H4 (cell line): ENCODE data around the gene GALNT17. TPM values are rescaled to one million over a fixed set of nuclear protein-coding genes. Genes with fewer than 3 reads are reported as not detected.
A peak's percentile ranks its signal among the peaks of the same experiment; 100 is the strongest.
"Not testable (repeated sequence)": the region's sequence is repeated elsewhere in the genome, so short reads cannot be mapped to it uniquely, and the experiment has no call there.

Experiments
- DNase-seq: peaks from one replicate; pipeline ENCODE4 v3.0.0-alpha.2; 2015; ENCODE audit warnings: low spot score
- total RNA-seq: library from RNA; depleted of rRNA; stranded (reverse); fragments of >200 nt; shearing (Covaris generic); gene quantifications from 2 replicates; pipeline ENCODE4 v1.2.3, GENCODE V29; 2014

Gene GALNT17
- total RNA-seq, 1 experiment from 2014 or later = 0.70 TPM

DNA sequence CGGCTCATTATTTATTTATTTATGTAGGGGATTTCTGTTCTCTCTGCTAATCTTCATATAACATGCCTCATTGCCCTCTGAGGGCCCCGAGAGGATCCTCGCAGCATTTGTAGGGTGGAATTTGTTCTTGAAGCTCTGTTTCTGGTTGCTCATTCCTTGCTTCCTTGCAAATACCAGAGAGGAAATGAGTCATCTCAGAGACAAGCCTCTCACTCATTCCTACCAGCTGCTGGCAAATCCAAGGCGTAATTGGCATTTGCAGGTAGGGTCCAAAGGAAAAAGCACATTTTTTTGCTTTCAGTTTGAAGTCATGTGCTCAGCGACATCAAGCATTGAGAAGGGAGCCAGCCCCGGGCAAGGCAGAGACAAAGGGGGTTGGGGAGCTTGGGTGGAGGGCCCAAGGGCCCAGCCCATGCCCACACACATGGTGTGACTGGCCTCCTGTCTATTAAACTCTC, 501.6 kb downstream of the GALNT17 start:
- DNase-seq = peak; percentile 98

DNA sequence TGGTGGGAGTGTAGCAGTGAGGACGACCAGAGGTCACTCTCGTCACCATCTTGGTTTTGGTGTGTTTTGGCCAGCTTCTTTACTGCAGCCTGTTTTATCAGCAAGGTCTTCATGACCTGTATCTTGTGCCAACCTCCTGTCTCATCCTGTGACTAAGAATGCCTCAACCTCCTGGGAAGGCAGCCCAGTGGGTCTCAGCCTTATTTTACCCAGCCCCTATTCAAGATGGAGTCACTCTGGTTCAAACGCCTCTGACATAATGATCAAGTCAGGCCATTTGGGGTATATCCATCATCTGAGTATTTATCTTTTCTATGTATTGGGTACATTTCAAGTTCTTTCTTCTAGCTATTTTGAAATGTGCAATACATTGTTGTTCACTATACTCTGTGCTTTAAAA, 503.9 kb downstream of the GALNT17 start:
- not testable (repeated sequence) for DNase-seq

DNA sequence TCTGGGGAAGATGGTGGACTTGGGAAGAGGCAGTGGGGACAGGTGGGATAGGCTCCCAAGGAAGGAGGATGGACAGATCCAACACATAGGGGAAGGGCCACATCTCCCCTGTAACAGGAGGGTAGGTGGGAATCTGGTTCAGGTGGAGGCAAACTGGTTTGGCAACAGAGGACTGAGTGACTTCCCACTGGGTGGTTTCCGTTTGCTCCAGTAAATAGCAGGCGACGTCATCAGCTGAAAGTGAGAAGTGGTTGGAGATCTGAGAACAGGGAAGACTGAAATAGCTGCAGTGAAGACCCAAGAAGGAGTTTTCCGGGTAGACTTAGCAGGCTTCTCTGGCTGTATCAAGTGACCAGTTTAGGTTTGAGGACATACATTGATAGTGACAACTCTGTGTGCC, 504.4 kb downstream of the GALNT17 start:
- peak; percentile 66 for DNase-seq

DNA sequence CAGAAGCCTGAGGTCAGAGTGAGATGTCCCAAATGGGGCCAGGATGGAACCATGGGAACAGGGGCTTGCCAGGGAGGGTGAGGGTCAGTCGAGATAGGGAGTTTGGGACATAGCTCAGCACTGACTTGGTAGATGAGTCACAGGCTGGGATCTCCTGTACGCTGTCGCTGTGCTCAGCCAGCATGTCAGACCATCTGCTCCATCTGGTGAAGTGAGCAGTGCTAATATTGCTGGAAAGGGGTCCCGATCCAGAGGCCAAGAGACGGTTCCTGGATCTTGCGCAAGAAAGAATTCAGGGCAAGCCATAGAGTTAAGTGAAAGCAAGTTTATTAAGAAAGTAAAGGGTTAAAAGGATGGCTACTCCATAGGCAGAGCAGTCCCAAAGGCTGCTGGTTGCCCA, 505.6 kb downstream of the GALNT17 start:
- peak; percentile 34 for DNase-seq

DNA sequence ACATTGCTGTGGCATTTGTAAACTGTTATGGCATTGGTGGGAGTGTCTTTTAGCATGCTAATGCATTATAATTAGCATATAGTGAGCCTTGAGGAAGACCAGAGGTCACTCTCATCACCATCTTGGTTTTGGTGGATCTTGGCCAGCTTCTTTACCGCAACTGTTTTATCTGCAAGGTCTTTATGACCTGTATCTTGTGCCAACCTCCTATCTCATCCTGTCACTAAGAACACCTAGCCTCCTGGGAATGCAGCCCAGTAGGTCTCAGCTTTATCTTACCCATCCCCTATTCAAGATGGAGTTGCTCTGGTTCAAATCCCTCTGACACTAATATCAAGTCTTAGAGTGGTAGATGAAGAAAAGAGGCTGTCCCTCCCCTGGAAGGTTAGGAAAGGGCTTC, 506.2 kb downstream of the GALNT17 start:
- no peak for DNase-seq

DNA sequence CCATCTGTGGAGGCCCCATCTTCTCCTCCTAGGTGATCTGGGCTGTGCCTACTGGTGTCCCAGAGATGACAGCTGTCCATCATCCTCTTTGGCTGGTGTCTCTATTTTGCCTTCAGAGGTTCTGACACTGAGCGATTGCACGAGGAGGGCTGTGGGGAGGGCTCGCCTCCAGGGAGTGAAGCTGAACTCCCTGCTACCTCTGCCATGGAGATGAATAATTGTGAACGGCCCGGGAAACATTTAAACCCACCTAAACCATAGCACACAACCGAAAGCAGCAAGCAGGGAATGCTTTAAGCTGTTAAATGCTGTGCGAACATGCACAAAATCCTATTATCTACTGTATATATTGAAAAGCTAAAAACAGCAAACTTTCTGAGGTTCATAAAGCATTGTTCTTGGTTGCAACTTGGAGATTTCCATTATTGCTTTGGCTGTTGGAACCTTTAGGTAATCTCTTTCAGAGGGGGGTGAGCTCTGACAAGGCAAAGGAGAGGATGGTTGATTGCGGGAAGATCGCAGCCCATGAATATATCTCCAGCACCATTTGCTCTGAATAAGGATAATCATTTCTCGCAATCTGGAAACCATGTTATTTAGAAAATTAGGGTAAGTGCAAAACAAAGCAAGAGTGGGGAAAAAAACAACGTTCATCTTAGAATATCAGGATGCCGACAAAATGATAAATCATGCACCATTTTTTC, 507.6 kb downstream of the GALNT17 start:
- no peak for DNase-seq

DNA sequence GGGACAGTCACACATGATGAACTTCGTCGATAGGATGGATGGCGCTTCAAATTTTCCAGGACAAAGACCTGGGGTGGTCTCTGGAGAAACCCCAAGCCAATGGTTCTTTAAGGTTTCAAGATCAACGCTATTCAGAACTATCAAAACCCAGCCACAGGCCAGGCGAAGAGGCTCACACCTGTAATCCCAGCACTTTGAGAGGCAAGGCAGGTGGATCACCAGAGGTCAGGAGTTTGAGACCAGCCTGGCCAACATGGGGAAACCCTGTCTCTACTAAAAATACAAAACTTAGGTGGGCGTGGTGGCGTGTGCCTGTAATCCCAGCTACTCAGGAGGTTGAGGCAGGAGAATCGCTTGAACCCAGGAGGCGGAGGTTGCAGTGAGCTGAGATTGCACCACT, 511.1 kb downstream of the GALNT17 start:
- DNase-seq = not testable (repeated sequence)

DNA sequence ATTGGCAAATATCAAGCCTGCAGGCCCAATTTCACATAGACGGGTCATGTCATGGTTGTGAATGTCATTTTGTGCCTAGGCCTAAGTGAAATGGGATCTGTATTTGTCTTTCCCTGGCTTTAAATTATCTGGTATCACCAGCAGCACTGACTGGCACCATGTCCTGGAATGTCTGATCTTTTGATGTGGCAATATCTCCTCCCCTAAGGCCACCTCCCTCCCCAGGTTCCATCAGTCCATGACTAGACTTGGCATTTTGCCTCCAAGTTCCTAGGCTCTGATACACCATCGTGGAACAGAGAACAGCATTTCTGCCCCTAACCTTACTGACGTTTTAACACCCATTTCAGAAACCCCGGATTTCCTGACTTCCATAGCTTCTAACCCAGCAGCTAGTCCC, 513.9 kb downstream of the GALNT17 start:
- no peak for DNase-seq

DNA sequence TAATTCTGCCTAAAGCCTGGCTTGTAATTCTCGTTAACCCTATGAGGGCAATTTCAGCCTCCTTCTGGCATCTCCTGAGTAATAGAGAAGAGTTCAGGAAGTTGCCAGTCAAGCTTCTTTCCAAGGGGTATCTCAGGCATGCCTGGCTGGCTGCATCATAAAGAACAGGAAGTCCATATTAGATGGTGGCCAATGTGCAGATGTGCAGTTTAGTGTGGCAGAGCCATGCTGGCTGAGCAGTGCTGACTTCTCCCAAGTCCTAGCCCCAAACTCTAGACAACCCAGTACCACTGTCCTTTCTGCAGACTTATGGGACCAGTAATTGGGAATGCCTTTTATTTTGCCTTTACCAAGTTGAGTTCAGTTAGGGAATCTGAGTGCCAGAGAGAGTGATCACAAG, 517.9 kb downstream of the GALNT17 start:
- no peak for DNase-seq

DNA sequence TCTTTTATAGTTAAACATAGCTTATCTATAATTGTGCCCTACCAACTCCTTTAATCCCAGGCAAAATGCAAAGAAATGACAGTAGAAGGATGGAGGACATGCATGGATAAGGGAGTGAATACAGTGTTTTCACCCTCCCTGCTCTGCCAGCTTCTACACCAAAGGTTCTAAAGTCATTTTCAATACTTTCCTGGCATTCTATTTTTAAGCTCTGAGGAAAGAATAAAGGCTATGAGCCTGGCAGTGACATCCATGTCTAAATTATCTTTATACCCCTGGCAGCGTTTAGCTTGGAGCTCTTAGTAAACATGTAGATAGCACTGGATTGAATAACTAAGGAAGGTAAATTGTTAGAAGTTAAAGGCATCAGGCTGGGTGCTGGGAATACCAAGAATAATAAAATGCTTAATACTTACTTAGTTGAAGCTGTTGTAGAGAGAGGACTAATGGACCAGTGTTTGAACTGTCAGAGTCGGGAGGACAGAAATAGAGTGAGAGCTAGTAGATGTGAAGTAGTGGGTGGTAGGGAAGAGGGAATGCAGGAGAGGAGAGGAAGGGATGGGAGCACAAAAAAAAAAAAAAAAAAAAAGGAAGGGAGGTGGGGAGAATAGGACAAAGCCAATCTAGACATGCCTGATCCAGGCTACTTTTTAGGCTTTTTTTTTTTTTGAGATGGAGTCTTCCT, 518.9 kb downstream of the GALNT17 start:
- no peak for DNase-seq

DNA sequence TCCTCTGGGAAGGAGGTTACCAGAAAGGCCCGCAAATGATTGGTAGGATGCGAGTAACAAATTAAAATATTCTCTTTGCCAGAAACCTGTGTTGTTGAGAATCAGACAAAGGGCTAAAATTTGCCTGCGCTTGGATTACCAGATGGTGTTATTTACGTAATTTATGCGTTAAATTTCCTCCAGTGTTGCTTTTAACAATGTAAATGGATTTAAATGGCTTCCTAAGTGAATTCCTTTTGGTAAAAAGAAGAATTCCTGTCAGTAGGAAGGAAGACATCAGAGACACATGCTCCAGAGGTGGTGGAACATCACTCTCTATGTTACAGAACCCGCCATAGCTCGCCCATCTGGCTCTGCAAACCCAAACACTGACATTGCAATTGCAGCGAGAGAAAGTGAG, 520.6 kb downstream of the GALNT17 start:
- no peak for DNase-seq

DNA sequence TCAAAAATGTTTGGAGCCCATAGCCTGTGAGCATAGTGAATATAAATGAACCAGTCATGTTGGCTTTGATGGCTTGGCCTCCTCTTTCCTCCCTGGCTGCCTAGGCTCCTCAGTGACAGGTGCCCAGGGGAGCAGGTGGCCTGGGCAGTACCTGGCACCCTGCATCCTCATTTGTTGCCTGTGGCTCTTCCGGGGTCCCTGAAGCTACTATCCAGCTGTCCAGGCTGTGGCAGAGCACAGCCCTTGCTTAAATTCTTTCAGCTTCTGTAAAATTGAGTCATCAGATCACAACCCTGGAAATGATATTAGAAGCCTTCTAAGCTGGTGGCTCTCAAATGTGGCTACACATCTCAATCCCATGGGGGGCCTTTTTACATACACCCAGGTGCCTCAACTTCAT, 525.4 kb downstream of the GALNT17 start:
- no peak for DNase-seq

DNA sequence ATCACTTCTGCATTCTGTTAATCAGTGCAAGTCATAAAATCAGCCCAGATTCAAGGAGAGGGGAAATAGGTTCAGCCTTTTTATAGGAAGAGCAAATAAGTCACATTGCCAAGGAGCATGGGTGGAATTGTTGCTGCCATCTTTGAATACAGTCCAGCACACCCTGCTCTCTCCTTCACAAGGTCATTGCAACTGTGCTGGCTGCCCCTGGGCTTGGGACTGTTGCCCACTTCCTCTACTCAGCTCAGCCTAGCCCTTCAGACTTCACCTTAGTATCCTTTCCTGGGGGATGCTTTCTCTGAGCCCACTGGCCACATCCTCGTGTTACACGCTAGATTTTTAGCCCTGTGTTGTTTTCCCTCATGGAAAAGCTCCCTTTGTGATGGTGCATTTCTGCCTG, 527.7 kb downstream of the GALNT17 start:
- no peak for DNase-seq

DNA sequence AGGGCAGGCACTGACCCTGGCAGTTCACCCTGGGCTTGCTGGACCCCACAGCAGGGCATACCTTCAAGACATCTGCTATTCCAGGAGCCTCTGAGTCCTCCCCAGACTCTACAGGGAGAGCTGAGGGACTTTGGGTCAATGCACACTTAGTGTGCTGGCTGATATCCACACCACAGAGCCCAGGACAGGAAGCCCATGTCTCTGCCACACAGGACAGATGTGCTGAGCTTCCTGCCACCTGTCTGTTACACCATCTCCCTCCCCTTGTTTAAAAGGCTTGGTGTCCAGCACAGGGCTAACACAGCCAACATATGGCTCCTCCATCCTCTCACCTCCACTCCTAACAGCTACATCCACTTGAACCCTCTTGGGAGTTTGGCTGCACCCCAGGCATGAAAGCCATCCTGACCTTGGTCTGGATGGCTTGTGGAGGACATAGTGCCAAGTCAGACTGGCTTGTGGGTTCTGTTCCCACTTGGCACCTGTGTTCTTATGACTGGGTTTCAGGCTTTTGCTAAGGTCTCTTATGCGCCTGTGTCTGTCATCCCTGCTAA, 529.8 kb downstream of the GALNT17 start:
- DNase-seq = no peak

DNA sequence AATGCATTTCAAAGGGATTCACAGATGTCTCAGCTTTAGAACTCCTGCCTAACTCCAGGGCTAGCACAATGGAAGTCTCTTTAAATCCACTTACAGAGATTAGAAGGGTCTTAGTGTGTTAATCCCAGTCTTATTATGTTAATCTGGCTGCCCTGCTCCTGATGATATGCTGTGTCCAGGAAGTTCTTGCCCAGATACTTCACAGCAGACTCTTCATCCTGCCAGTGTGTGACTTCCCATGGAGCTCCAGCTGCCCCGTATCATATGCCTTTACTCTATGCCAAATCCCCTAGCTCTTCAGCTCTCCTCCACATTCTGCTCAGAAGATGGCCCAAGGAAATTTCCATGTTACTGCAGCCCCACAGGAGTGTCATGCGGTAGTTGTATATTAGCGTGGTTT, 533.8 kb downstream of the GALNT17 start:
- no peak for DNase-seq

DNA sequence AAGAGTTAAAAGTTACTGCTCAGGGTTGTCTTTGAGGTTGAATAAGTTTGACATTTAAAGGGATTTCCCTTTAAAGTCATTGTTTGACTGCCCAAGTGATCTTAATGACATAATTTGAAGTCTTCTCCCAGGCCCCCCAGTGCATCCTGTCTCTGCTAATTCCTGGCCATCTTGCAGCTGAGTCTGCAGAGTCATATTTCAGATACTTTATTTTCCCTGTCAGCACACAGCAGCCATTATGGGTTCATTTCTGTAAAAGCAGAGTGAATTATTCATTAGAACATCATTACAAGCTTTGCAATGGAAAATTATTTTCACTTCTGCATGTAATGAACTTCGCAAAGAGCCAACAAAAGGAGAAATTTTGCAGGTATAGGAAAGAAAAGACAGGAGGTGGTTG, 536.6 kb downstream of the GALNT17 start:
- DNase-seq = no peak

DNA sequence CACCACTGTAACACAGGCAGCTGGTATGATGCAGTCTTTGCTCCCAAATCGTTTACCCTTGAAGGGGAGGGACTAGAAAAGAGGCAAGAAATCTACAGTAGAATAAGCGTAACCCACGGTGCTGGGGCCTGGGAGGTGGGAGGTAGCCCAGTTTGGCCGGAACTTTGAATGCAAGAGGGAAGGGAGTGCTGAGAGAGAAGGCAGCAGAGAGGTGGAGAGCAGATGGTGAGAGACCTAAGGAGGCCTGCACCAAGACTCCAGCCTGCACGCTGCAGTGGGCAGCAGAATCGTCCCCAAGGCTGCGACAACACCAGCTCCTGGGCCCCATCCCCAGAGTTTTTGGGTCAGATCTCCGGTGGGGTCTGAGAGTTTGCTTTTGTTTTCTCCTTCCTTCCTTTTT, 547.5 kb downstream of the GALNT17 start:
- DNase-seq = no peak

DNA sequence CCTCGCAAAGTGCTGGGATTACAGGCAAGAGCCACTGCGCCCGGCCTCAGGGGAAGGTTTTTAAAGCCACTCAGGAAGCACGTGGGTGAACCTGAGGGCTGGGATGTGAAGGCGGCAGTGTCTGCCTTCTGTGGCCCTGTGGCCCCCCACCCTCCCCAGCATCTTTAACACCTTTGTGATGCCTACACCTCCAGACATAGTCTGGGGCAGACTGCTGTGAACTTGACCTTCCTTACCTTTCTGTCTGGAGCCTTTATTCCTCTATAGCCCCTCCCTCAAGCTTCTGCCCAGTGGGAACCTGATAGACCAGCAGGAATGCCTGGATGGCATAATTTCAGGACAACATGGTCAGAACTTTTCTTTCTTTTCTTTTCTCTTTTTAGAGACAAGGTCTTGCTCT, 550.2 kb downstream of the GALNT17 start:
- DNase-seq = no peak

DNA sequence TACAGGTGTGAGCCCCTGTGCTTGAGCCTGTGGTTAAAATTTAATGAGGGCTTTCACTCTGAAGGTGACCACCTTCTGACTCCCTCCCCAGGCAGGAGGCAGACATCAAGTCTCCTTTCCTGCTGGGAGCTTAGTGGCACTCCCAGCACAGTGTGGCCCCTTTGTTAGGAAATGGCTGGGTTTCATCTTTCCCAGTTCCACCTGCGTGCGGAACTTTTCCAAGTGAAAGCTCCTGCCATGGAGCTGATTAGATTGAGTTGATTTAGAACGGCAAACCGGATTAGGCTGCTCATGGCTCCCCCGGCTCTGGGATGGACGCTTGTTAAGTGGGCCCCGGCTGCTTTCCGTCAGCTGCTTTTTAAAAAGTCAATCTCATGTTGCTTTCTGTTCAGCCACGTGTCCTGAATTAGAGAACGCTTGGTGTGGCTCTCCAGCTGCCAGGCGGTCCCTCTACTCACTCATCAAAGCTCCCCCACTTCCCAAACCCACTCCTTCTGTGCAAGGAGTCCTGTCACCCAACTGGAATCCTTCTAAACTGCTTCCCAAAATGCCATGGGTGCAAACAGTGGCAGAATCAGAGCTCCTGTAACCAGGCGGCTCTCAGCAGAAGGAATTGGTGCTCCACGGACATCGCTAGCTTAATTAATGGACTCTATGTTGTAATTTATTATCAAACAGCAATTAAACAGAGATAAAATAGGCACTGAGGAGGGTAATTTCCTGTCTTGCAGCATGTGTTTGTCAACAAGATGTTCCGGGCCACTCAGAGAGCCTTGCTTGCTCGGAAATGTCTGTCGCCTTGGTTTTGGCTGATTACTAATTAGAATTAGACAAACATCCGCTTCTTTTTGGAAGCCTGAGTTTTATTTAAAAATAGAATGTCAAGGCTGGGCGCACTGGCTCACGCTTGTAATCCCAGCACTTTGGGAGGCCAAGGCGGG, 551.2 kb downstream of the GALNT17 start:
- DNase-seq = no peak

DNA sequence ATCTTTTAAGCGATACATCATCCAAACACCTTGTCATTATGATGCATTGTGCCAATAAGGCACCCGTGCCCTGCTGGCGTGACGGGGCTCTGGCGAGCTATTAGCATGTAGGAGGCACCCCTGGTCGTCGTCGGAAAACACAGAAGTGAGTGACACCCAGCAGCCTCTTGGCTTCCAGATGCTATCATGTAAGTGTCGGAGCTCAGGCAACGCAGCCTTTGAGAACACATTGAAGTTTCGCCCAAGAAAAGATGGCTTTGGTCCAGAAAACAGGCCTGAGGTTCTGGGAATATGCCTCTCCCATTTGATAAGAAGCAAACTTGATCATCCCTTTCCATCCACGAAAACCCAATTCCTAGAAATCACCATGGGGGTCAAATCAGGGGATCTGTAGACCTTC, 555.3 kb downstream of the GALNT17 start:
- DNase-seq = no peak

DNA sequence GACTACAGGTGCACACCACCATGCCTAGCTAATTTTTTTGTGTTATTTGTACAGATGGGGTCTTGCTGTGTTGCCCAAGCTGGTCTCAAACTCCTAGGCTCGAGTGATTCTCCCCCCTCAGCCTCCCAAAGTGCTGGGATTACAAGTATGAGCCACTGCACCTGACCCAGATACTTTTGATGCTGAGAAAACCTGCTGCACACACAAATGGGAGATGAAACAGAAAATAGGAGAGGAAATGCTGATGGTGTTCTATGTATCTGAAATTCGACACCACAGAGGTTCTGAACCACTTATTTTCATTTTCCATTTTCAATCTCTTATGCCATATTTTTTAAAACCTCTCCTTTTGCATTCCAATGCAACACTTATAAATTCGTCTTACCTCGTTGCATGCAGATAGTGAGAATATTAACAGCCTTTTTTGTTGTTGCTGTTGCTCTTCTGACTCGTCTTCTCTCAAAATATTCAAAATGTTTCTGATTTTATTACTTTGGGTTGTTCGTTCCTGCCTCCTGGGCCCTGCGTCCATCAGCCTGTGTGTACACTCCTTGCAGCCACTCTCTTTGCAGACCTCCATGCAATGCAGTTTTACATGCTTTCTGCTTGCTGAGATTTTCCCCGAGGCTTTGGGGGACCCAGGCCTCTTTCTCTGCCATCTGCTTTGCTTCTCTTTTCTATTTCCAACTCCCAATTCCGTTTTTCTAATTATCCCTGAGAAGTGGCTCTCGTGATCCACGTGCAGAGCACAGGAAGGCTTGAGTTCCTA, 556.1 kb downstream of the GALNT17 start:
- no peak for DNase-seq
